Spleen (tissue), 7 donors: ENCODE data around the gene IFI27L1.

ENCODE experiments used
- CTCF ChIP-seq, 11 experiments: fragments of 200-600 bp in 7 of 11; fragments of 450-650 bp in 4 of 11; sonication (generic) in 4 of 11; IDR thresholded peaks in 8 of 11; conservative IDR thresholded peaks in 3 of 11; 1 replicate in 7 of 11; 2 replicates in 4 of 11; pipeline versions ENCODE4 v1.4.0 to v1.8.0; 2016 to 2021; ENCODE audit warnings: antibody characterized with exemption in 11 of 11, inconsistent platforms in 4 of 11, mild to moderate bottlenecking in 1 of 11
- POLR2A ChIP-seq, 3 donors: fragments of 450-650 bp; IDR thresholded peaks; one replicate each; pipeline ENCODE4 v1.5.1; 2017; ENCODE audit warnings: antibody characterized with exemption in 3 of 3, mild to moderate bottlenecking in 1 of 3
- POLR2AphosphoS5 ChIP-seq, 3 donors: sonication (generic); formaldehyde crosslinking; IDR thresholded peaks; one replicate each; pipeline ENCODE4 v1.5.1; 2017; ENCODE audit warnings: antibody characterized with exemption in 3 of 3
- donor health status: DM: no; HTN: no; CAD: no; lungs with moderate emphysema.
- donor health status: DM: no; HTN: no; CAD: no.
- donor health status: DM: no; HTN: no; CAD: no.

GRCh38 chr14:94125659-94126418, 44.7 kb downstream of the IFI27L1 start:
- no peak for TF ChIP-seq CTCF (IDR thresholded peaks at IDR 0.05 in 8 of 11, conservative IDR thresholded peaks at IDR 0.05 in 3 of 11)
- TF ChIP-seq POLR2AphosphoS5 (IDR thresholded peaks at IDR 0.05): no peak
- no peak for TF ChIP-seq POLR2A (IDR thresholded peaks at IDR 0.05)
